Kidney epithelial cell (primary cell): Measurements from ENCODE around the gene DIP2C. TPM values are rescaled to one million over a fixed set of nuclear protein-coding genes. Genes with fewer than 3 reads are reported as not detected.
"Not testable (repeated sequence)": the region's sequence is repeated elsewhere in the genome, so short reads cannot be mapped to it uniquely, and the experiment has no call there.

Experiments
- DNase-seq: peaks from one replicate; pipeline ENCODE4 v3.0.0-alpha.2; 2010; ENCODE audit warnings: low read depth
- H3K27me3 ChIP-seq: 2 replicates; pipeline ENCODE4 v1.6.0; 2011; ENCODE audit warnings: low read length; ENCODE audit not compliant: control insufficient read depth, insufficient read depth
- H3K36me3 ChIP-seq: 2 replicates; pipeline ENCODE4 v1.5.1; 2011; ENCODE audit warnings: low read length; ENCODE audit not compliant: control insufficient read depth, insufficient read depth
- H3K4me3 ChIP-seq: 2 replicates; pipeline ENCODE4 v1.5.1; 2011; ENCODE audit warnings: low read depth, mild to moderate bottlenecking, control low read depth, low read length
- CTCF ChIP-seq: IDR thresholded peaks from 2 replicates; pipeline ENCODE4 v1.5.1; 2011; ENCODE audit warnings: mild to moderate bottlenecking, moderate library complexity, low read length, control low read depth, inconsistent platforms; ENCODE audit not compliant: insufficient read depth, poor library complexity, severe bottlenecking
- total RNA-seq: library from RNA; depleted of rRNA; stranded (reverse); fragments of >200 nt; gene quantifications from 2 replicates; pipeline ENCODE4 v1.2.3, GENCODE V29; 2015

Gene DIP2C
- total RNA-seq, 1 donor from 2014 or later: 19.2 TPM

GRCh38 chr10:267705-268104, 421.8 kb downstream of the DIP2C start:
- H3K27me3 ChIP-seq: no peaks in the 10 kb centered on the region
- no peak overlapping the region for H3K4me3 ChIP-seq
- TF ChIP-seq CTCF: no peak
- no peaks in the 10 kb centered on the region for H3K36me3 ChIP-seq
- no peak for DNase-seq

- no peak for TF ChIP-seq CTCF
- no peak for DNase-seq
- Histone ChIP-seq H3K27me3 (no peaks in the 10 kb centered on the region), H3K36me3 (no peaks in the 10 kb centered on the region), H3K4me3 (no peak overlapping the region)
These were observed 422.5 kb downstream of the DIP2C start for GRCh38 chr10:266974-267425.

- not testable (repeated sequence) for H3K4me3 ChIP-seq, DNase-seq, H3K36me3 ChIP-seq, H3K27me3 ChIP-seq
These were observed 423.5 kb downstream of the DIP2C start for GRCh38 chr10:265816-266588.

- H3K27me3 ChIP-seq, H3K4me3 ChIP-seq, H3K36me3 ChIP-seq, DNase-seq: not testable (repeated sequence)
These were observed 424.4 kb downstream of the DIP2C start for GRCh38 chr10:265074-265440.

DNA sequence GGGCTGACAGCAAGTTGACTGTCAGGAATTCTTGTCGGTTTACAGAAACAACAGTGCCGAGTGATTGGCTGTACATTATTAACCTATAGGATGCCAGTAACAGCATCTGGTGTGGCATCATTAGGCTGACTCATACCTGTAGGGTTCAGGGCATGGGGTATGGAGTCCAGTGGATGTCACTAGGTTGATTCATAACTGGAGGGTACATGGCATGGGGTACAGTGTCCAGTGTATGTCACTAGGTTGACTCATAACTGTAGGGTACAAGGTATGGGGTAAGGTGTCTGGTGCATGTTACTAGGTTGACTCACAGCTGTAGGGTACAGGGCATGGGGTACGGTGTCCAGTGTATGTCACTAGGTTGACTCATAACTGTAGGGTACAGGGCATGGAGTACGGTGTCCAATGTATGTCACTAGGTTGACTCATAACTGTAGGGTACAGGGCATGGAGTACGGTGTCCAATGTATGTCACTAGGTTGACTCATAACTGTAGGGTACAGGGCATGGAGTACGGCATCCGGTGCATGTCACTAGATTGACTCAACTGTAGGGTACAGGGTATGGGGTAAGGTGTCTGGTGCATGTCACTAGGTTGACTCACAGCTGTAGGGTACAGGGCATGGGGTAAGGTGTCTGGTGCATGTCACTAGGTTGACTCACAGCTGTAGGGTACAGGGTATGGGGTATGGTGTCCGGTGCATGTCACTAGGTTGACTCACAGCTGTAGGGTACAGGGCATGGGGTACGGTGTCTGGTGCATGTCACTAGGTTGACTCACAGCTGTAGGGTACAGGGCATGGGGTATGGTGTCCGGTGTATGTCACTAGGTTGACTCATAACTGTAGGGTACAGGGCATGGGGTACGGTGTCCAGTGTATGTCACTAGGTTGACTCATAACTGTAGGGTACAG, 425.1 kb downstream of the DIP2C start:
- not testable (repeated sequence) for H3K27me3 ChIP-seq, H3K36me3 ChIP-seq, DNase-seq, H3K4me3 ChIP-seq

- H3K4me3 ChIP-seq: no peak overlapping the region
- no peak for TF ChIP-seq CTCF
- DNase-seq: no peak
- H3K36me3 ChIP-seq: no peaks in the 10 kb centered on the region
- no peaks in the 10 kb centered on the region for H3K27me3 ChIP-seq
These were observed 428.5 kb downstream of the DIP2C start for GRCh38 chr10:260819-261429.

DNA sequence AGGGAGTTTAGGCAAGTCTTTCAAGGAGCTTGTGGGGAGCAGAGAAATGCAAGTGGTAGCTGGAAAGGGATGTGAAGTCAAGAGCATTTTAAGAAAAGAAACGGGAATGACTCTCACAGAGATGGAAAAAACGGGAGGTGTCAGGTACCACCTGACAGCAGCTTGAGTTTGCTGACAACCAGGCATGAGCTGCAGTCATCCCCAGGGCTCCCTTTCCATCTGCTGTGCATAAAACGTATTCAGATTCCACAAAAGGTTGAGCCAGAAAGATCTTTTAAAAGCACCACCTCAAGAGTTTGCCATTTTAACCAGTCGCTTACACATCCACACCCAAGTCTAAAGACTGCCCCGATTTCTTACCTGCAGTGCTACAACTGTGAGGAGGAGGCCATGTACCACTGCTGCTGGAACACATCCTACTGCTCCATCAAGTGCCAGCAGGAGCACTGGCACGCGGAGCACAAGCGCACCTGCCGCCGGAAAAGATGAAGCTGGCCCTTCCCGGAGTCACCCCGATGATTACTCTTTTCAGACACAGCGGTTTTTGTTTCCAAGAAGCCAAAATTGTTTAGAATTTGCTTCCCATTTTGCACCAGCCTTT, 437.4 kb downstream of the DIP2C start:
- no peak for TF ChIP-seq CTCF
- no peak for DNase-seq
- no peaks in the 10 kb centered on the region for H3K36me3 ChIP-seq
- H3K4me3 ChIP-seq: no peak overlapping the region
- no peaks in the 10 kb centered on the region for H3K27me3 ChIP-seq
